ENCODE results near the gene IGF2BP2.
A peak's percentile ranks its signal among the peaks of the same experiment; 100 is the strongest.
"Not testable (repeated sequence)": the region's sequence is repeated elsewhere in the genome, so short reads cannot be mapped to it uniquely, and the experiment has no call there.

The IGF2BP2 gene

DNA sequence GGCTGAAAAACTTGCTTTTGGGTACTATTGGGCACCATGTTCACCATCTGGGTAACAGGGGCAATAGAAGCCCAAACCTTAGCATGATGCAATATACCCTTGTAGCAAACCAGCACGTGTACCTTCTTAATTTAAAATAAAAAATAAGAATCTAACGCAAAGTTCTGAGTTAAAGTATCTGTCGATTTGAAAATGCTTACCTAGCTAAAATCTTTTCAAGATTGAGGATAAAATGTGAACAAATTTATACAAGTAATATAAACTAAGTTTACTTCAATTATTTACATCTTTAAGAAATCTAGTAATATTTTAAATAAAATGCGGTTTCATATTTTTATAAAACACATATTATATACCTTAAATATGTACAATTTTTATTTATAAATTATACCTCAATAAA is 38.1 kb upstream of the IGF2BP2 start:
- no peak for TF ChIP-seq CTCF (IDR thresholded peaks at IDR 0.05; ENCODE audit: control insufficient read depth, extremely low read depth, insufficient read depth)

GRCh38 chr3:185859294-185859972 is 34.6 kb upstream of the IGF2BP2 start:
- no peak overlapping the region for H3K4me3 ChIP-seq (ENCODE audit: low read depth, low read length)
- no peak for DNase-seq (ENCODE audit: low read depth)
- TF ChIP-seq CTCF (IDR thresholded peaks at IDR 0.05; ENCODE audit: control insufficient read depth, extremely low read depth, insufficient read depth) = no peak

More for the DNA sequence above, 38.1 kb upstream of the IGF2BP2 start:
- H3K4me3 ChIP-seq (ENCODE audit: low read depth, low read length) = no peak overlapping the region
- no peak for DNase-seq (ENCODE audit: low read depth)

DNA sequence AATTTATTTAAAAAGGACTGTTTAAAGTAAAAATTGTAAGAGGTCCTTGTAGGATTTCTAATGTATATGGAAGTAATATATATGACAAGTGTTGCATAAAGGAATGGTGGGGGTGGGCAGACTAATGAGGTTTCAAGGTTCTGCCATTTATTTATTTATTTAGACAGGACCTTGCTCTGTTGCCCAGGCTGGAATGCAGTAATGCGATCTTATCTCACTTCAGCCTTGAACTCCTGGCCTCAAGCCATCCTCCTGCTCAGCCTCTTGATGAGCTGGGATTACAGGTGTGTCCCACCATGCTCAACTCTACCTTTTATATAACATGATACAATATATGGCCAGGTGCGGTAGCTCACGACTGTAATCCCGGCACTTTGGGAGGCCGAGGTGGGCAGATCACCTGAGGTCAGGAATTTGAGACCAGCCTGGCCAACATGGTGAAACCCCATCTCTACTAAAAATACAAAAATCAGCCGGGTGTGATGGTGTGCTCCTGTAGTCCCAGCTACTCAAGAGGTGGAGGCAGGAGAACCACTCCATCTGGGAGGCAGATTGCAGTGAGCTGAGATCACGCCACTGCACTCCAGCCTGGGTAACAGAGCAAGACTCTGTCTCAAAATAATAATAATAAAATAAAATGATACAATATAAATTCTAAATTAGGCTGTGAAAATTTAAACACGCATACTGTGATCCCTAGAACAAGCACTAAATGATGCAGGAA is 33.8 kb upstream of the IGF2BP2 start:
- DNase-seq (ENCODE audit: low read depth) = no peak
- no peak for TF ChIP-seq CTCF (IDR thresholded peaks at IDR 0.05; ENCODE audit: control insufficient read depth, extremely low read depth, insufficient read depth)

DNA sequence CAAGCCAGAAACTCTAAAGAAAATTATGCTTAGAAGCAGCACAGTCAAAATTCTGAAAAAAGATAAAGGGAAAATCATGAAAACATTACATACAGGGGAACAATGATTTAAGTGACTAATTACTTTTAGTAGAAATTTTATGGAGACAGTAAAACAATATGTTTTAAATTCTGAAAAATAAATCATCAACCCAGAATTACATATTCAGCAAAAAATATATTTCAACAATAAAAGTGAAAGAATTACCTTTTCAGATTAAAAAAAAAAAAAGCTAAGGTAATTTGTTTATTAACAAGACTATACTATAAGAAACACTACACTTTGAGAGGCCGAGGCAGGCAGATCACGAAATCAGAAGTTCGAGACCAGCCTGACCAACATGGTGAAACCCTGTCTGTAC is 32.4 kb upstream of the IGF2BP2 start:
- TF ChIP-seq CTCF (IDR thresholded peaks at IDR 0.05; ENCODE audit: control insufficient read depth, extremely low read depth, insufficient read depth) = no peak
- no peak overlapping the region for H3K4me3 ChIP-seq (ENCODE audit: low read depth, low read length)

More for the DNA sequence above, 33.8 kb upstream of the IGF2BP2 start:
- H3K4me3 ChIP-seq (ENCODE audit: low read depth, low read length) = no peak overlapping the region

GRCh38 chr3:185856652-185857051 is 31.8 kb upstream of the IGF2BP2 start:
- DNase-seq (ENCODE audit: low read depth) = no peak
- no peak overlapping the region for H3K4me3 ChIP-seq (ENCODE audit: low read depth, low read length)
- TF ChIP-seq CTCF (IDR thresholded peaks at IDR 0.05; ENCODE audit: control insufficient read depth, extremely low read depth, insufficient read depth) = no peak

More for the DNA sequence above, 32.4 kb upstream of the IGF2BP2 start:
- DNase-seq (ENCODE audit: low read depth) = no peak

GRCh38 chr3:185853771-185854170 is 28.9 kb upstream of the IGF2BP2 start:
- not testable (repeated sequence) for H3K4me3 ChIP-seq (ENCODE audit: low read depth, low read length)

GRCh38 chr3:185852635-185853034 is 27.8 kb upstream of the IGF2BP2 start:
- no peak for DNase-seq (ENCODE audit: low read depth)
- TF ChIP-seq CTCF (IDR thresholded peaks at IDR 0.05; ENCODE audit: control insufficient read depth, extremely low read depth, insufficient read depth) = no peak
- no peak overlapping the region for H3K4me3 ChIP-seq (ENCODE audit: low read depth, low read length)

More at GRCh38 chr3:185853771-185854170, 28.9 kb upstream of the IGF2BP2 start:
- DNase-seq (ENCODE audit: low read depth) = peak; percentile 46
